ENCODE data around the gene VILL. TPM values are rescaled to one million over a fixed set of nuclear protein-coding genes. Genes with fewer than 3 reads are reported as not detected.
A peak's percentile ranks its signal among the peaks of the same experiment; 100 is the strongest.

Gene VILL
- total RNA-seq, 4 donors from 2014 or later, result 5.5 to 13.0 (median 9.5) TPM

DNA sequence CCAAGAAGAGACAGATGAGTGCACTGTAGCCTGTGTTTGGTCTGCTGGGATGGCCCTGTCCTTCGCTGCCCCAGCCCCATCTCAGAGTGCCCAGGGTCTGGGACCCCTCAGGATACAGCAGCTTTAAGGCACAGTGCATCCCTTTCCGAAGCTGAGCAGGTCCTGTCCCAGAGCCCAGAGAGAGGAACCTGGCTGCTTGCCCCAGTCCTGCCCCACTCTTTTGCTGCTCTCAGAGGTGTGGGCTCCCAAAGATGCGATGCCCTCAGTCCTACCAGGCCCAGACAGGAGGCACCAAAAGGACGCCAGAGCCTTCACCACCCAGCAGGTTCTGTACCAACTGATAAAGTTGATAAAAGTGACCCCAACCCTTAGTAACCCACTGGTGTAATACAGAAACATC lies 30.6 kb downstream of the VILL start:
- H3K4me3 ChIP-seq (replicated peaks in 1 of 3), result no peak overlapping the region
- DNase-seq, result no peak
- WGBS, 2 donors, result 95 to 100% methylated on average over 4 of the region's 4 CpGs
- no peak overlapping the region for H3K27ac ChIP-seq
- no peaks in the 10 kb centered on the region for H3K9me3 ChIP-seq
- H3K27me3 ChIP-seq, result no peaks in the 10 kb centered on the region
- H3K36me3 ChIP-seq, result peaks cover 7 to 12% of the 10 kb centered on the region in 2 donors
- H3K4me1 ChIP-seq, result peaks cover 16% of the 10 kb centered on the region in 2 donors
- TF ChIP-seq, protein P1, sequence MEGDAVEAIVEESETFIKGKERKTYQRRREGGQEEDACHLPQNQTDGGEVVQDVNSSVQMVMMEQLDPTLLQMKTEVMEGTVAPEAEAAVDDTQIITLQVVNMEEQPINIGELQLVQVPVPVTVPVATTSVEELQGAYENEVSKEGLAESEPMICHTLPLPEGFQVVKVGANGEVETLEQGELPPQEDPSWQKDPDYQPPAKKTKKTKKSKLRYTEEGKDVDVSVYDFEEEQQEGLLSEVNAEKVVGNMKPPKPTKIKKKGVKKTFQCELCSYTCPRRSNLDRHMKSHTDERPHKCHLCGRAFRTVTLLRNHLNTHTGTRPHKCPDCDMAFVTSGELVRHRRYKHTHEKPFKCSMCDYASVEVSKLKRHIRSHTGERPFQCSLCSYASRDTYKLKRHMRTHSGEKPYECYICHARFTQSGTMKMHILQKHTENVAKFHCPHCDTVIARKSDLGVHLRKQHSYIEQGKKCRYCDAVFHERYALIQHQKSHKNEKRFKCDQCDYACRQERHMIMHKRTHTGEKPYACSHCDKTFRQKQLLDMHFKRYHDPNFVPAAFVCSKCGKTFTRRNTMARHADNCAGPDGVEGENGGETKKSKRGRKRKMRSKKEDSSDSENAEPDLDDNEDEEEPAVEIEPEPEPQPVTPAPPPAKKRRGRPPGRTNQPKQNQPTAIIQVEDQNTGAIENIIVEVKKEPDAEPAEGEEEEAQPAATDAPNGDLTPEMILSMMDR (IDR thresholded peaks at IDR 0.05), result no peak
- no peak for TF ChIP-seq POLR2A (IDR thresholded peaks at IDR 0.05)
- intact Hi-C loops (cut with DNase I), result no loop called here

DNA sequence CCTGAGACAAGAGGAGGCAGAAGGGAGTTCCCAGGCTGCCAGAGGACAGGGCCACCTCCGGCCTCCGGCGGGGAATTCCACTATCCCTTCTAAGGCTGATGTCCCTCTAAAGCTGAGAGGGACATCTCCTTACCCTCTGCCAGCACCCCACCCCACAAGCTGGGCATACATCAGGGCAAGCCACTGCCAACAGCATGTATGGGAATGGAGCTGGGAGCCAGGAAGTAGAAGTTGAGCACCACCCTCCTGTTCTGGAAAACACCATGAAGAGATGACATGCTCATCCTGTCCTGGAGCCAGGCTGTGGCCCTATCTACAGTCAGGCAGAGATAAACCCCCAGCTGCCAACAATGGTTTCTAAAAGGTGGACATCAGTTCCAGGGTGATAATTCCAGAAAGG lies 31.7 kb downstream of the VILL start:
- WGBS, 2 donors, result 93% methylated on average over 3 of the region's 3 CpGs; no CpG with 5 or more reads in 1 of the 2 donors
- no peak overlapping the region for H3K27ac ChIP-seq

DNA sequence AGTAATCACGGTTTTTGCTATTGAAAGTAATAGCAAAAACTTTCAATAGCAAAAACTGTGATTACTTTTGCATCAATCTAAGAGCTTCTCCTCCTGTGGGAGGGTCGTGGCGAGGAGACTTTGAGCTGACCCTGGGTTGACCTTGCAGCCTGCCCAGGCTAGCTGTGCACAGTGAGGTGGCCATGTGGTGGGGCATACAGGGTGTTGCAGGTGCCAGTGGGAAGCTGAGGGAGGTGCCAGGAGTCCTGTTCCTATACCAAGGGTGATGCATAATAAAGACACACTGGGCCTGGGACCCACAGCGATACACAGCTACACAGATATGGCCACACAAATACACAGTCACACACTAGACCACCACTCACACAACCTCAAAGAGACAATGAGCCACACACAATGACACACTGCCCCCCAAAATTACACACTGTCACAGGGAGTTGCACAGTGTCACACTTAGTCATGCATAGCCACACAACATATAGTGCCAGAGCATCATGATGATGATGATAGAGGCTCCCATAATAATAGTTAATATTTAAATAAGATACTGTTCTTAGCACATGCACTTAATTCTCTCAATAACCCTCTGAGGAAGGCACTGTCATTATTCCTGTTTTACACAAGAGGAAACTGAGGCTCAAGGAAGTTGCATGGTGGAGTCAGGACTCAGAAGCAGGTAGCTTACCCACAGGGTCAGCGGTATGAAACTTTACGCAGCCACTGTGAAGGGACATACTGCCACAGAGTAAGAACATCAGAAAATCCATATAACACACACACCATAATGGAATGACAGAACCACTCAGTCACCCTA lies 32.5 kb downstream of the VILL start:
- H3K27ac ChIP-seq, result no peak overlapping the region
- WGBS, 2 donors, result 92 to 93% methylated on average over 6 of the region's 6 CpGs
- H3K4me3 ChIP-seq (replicated peaks in 1 of 3), result peak overlapping the region in 1 of 3 donors; percentile 56
- no peaks in the 10 kb centered on the region for H3K27me3 ChIP-seq
- no peak for DNase-seq
- H3K36me3 ChIP-seq, result peaks cover 3 to 4% of the 10 kb centered on the region in 2 donors
- peaks cover 17% of the 10 kb centered on the region in 2 donors for H3K4me1 ChIP-seq
- no peaks in the 10 kb centered on the region for H3K9me3 ChIP-seq
- intact Hi-C loops (cut with DNase I), result no loop called here
- no peak for TF ChIP-seq POLR2A (IDR thresholded peaks at IDR 0.05)
- TF ChIP-seq, protein P1 (IDR thresholded peaks at IDR 0.05), result no peak

More for the DNA sequence above, 31.7 kb downstream of the VILL start:
- Histone ChIP-seq H3K4me1 (peaks cover 17% of the 10 kb centered on the region in 2 donors), H3K27me3 (no peaks in the 10 kb centered on the region), H3K4me3 (replicated peaks in 1 of 3) (no peak overlapping the region), H3K36me3 (peaks cover 3 to 9% of the 10 kb centered on the region in 2 donors), H3K9me3 (no peaks in the 10 kb centered on the region)
- DNase-seq, result no peak
- intact Hi-C loops (cut with DNase I), result no loop called here
- TF ChIP-seq POLR2A (IDR thresholded peaks at IDR 0.05), result no peak
- TF ChIP-seq, protein P1 (IDR thresholded peaks at IDR 0.05), result no peak

DNA sequence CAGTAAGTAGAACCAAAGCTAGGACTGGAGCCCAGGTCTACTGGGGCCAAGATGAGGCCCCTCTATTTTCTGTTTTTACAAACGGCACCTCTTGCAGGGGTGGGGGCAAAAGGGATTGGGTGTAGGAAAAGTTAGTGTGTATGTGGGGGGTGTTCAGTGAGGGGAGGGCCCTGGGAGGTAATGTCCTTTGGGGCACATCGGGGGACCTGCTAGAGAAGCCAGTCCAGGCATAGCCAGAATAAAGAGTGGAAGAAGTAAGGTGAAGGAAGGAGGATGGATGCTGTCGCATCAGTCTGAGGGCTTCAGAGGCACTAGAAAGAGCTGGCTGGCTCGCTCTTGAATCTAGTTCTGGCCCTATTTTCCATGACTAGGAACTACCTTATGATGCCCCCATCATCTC lies 36.3 kb downstream of the VILL start:
- Histone ChIP-seq H3K9me3 (no peaks in the 10 kb centered on the region), H3K36me3 (no peaks in the 10 kb centered on the region), H3K4me1 (peaks cover 38 to 42% of the 10 kb centered on the region in 2 donors), H3K27me3 (no peaks in the 10 kb centered on the region), H3K4me3 (replicated peaks in 1 of 3) (no peak overlapping the region), H3K27ac (no peak overlapping the region)
- TF ChIP-seq POLR2A (IDR thresholded peaks at IDR 0.05), result no peak
- TF ChIP-seq, protein P1 (IDR thresholded peaks at IDR 0.05), result no peak
- 85 to 94% methylated on average over 4 of the region's 4 CpGs for WGBS, 2 donors
- DNase-seq, result no peak
- intact Hi-C loops (cut with DNase I), result no loop called here
